GM23338 (cell line): ENCODE data around the gene ZNF83. TPM values are rescaled to one million over a fixed set of nuclear protein-coding genes. Genes with fewer than 3 reads are reported as not detected.

Experiments
- ATAC-seq: fragments of 200-7000 bp; cut with Tn5 transposase; 3 replicates; pipeline ENCODE4 v1.9.1; 2020
- DNase-seq: peaks from one replicate; pipeline ENCODE4 v3.0.0-alpha.2; 2015; ENCODE audit warnings: low spot score
- H2AFZ ChIP-seq: fragments of 200-600 bp; sonication (generic); 2 replicates; pipeline ENCODE4 v1.8.0; 2016; ENCODE audit warnings: antibody characterized with exemption, mild to moderate bottlenecking, moderate library complexity
- H3F3A ChIP-seq: fragments of 200-600 bp; sonication (generic); replicated peaks from 2 replicates; pipeline ENCODE4 v1.8.0; 2017; ENCODE audit warnings: antibody characterized with exemption, mixed run types, low read depth
- H3K27ac ChIP-seq: fragments of 200-600 bp; sonication (generic); 2 replicates; pipeline ENCODE4 v1.6.1; 2016; ENCODE audit warnings: low read depth
- H3K27me3 ChIP-seq: fragments of 200-600 bp; sonication (generic); 2 replicates; pipeline ENCODE4 v1.8.0; 2016; ENCODE audit warnings: mild to moderate bottlenecking, mixed run types, moderate library complexity; ENCODE audit not compliant: insufficient read depth
- H3K36me3 ChIP-seq: fragments of 200-600 bp; sonication (generic); 2 replicates; pipeline ENCODE4 v1.8.0; 2016; ENCODE audit warnings: mild to moderate bottlenecking; ENCODE audit not compliant: insufficient read depth
- H3K4me1 ChIP-seq: fragments of 200-600 bp; sonication (generic); 2 replicates; pipeline ENCODE4 v1.8.0; 2016; ENCODE audit warnings: mild to moderate bottlenecking, moderate library complexity; ENCODE audit not compliant: insufficient read depth
- H3K4me2 ChIP-seq: fragments of 200-600 bp; sonication (generic); 2 replicates; pipeline ENCODE4 v1.7.1; 2017; ENCODE audit warnings: mixed run types
- H3K4me3 ChIP-seq: fragments of 200-600 bp; sonication (generic); 2 replicates; pipeline ENCODE4 v1.6.1; 2016; ENCODE audit warnings: mixed run types
- H3K79me2 ChIP-seq: fragments of 200-600 bp; sonication (generic); replicated peaks from 2 replicates; pipeline ENCODE4 v1.8.0; 2017; ENCODE audit warnings: mild to moderate bottlenecking; ENCODE audit not compliant: insufficient read depth
- H3K9me2 ChIP-seq: fragments of 200-600 bp; sonication (generic); 2 replicates; pipeline ENCODE4 v1.8.0; 2017; ENCODE audit not compliant: insufficient read depth
- H4K20me1 ChIP-seq: fragments of 200-600 bp; sonication (generic); replicated peaks from 2 replicates; pipeline ENCODE4 v1.8.0; 2017; ENCODE audit warnings: mild to moderate bottlenecking; ENCODE audit not compliant: insufficient read depth
- H3K27ac Mint-ChIP-seq: 2 replicates; pipeline ENCODE4 v1.8.0; 2020; ENCODE audit warnings: inconsistent platforms, mild to moderate bottlenecking, moderate library complexity, mixed read lengths
- H3K27me3 Mint-ChIP-seq: 3 replicates; pipeline ENCODE4 v1.8.0; 2022; ENCODE audit warnings: low read depth, mild to moderate bottlenecking, moderate library complexity, mixed read lengths, inconsistent platforms; ENCODE audit not compliant: insufficient read depth, poor library complexity
- H3K36me3 Mint-ChIP-seq: 3 replicates; pipeline ENCODE4 v1.8.0; 2021; ENCODE audit warnings: low read depth, mild to moderate bottlenecking, inconsistent platforms, moderate library complexity, mixed read lengths
- H3K4me1 Mint-ChIP-seq: 3 replicates; pipeline ENCODE4 v1.8.0; 2020; ENCODE audit warnings: mild to moderate bottlenecking, inconsistent platforms, mixed read lengths
- H3K4me3 Mint-ChIP-seq: 3 replicates; pipeline ENCODE4 v1.8.0; 2021; ENCODE audit warnings: moderate library complexity, mild to moderate bottlenecking, inconsistent platforms, mixed read lengths
- H3K9me3 Mint-ChIP-seq: 3 replicates; pipeline ENCODE4 v1.8.0; 2020; ENCODE audit warnings: moderate library complexity, mild to moderate bottlenecking, inconsistent platforms, mixed read lengths
- CREB1 ChIP-seq: fragments of 250-450 bp; sonication (Bioruptor Pico); IDR thresholded peaks from 2 replicates; pipeline ENCODE4 v1.5.0; 2020; ENCODE audit warnings: low read depth, mild to moderate bottlenecking, moderate library complexity
- EZH2phosphoT487 ChIP-seq: fragments of 200-600 bp; sonication (generic); IDR thresholded peaks from one replicate; pipeline ENCODE4 v1.8.1; 2018; ENCODE audit warnings: antibody characterized with exemption; ENCODE audit not compliant: unreplicated experiment
- JUNB ChIP-seq: IDR thresholded peaks from one replicate; pipeline ENCODE4 v1.6.1; 2016; ENCODE audit warnings: antibody characterized with exemption; ENCODE audit not compliant: unreplicated experiment
- NANOG ChIP-seq: IDR thresholded peaks from 2 replicates; pipeline ENCODE4 v1.6.1; 2016; ENCODE audit warnings: antibody characterized with exemption, borderline replicate concordance
- STAT1 ChIP-seq: IDR thresholded peaks from one replicate; pipeline ENCODE4 v1.6.1; 2016; ENCODE audit warnings: antibody characterized with exemption; ENCODE audit not compliant: unreplicated experiment
- ZNF114 ChIP-seq: fragments of 250-450 bp; sonication (Bioruptor Pico); IDR thresholded peaks from 2 replicates; pipeline ENCODE4 v1.5.0; 2020; ENCODE audit warnings: mild to moderate bottlenecking, moderate library complexity
- ZNF331 ChIP-seq: fragments of 250-450 bp; sonication (Bioruptor Pico); IDR thresholded peaks from 2 replicates; pipeline ENCODE4 v1.5.0; 2020; ENCODE audit warnings: low read depth, mild to moderate bottlenecking, moderate library complexity
- polyA plus RNA-seq: library from polyadenylated mRNA; unstranded; fragments of >200 nt; fragmentation: Nextera tagmentation; extraction: Ambion mirVana; gene quantifications from 2 replicates; pipeline ENCODE4 v1.2.1, GENCODE V29; 2016
- total RNA-seq: library from RNA; depleted of rRNA; stranded (reverse); fragments of >200 nt; shearing (Covaris generic); gene quantifications from 2 replicates; pipeline ENCODE4 v1.2.3, GENCODE V29; 2014
- TF ChIP-seq, protein P1 (sequence below), 2 experiments: fragments of 200-600 bp in 1 of 2; sonication (generic) in 1 of 2; conservative IDR thresholded peaks; 2 replicates each; pipeline versions ENCODE4 v1.5.1 to v1.6.1; 2016 to 2017; ENCODE audit warnings: antibody characterized with exemption in 2 of 2, low read depth in 2 of 2, mild to moderate bottlenecking in 2 of 2, moderate library complexity in 1 of 2
- TF ChIP-seq, protein P2 (sequence below): IDR thresholded peaks from 2 replicates; pipeline ENCODE4 v1.6.1; 2016; ENCODE audit warnings: antibody characterized with exemption

The ZNF83 gene
- total and polyA plus RNA-seq, 2 experiments from 2014 or later, result 16.2 to 25.0 TPM

DNA sequence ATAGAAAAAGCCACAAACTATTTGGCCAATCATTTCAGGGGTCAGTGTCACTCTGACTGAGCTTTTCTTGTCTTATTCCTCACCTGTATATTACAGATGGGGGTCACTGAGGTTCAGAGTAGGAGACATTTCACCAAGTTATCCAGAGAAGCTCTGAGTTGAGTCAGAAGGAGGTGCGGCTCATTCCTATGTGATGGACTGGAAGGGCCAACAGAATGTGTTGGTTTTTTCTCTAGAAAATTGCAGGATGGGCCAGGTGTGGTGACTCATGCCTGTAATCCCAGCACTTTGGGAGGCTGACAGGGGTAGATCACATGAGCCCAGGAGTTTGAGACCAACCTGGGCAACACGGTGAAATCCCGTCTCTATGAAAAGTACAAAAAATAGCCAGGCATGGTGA is 24.5 kb upstream of the ZNF83 start (continued):
- TF ChIP-seq, protein P1, sequence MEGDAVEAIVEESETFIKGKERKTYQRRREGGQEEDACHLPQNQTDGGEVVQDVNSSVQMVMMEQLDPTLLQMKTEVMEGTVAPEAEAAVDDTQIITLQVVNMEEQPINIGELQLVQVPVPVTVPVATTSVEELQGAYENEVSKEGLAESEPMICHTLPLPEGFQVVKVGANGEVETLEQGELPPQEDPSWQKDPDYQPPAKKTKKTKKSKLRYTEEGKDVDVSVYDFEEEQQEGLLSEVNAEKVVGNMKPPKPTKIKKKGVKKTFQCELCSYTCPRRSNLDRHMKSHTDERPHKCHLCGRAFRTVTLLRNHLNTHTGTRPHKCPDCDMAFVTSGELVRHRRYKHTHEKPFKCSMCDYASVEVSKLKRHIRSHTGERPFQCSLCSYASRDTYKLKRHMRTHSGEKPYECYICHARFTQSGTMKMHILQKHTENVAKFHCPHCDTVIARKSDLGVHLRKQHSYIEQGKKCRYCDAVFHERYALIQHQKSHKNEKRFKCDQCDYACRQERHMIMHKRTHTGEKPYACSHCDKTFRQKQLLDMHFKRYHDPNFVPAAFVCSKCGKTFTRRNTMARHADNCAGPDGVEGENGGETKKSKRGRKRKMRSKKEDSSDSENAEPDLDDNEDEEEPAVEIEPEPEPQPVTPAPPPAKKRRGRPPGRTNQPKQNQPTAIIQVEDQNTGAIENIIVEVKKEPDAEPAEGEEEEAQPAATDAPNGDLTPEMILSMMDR (conservative IDR thresholded peaks at IDR 0.05; ENCODE audit: low read depth in 2 of 2), result no peak
- TF ChIP-seq JUNB (no peak), NANOG (no peak)

DNA sequence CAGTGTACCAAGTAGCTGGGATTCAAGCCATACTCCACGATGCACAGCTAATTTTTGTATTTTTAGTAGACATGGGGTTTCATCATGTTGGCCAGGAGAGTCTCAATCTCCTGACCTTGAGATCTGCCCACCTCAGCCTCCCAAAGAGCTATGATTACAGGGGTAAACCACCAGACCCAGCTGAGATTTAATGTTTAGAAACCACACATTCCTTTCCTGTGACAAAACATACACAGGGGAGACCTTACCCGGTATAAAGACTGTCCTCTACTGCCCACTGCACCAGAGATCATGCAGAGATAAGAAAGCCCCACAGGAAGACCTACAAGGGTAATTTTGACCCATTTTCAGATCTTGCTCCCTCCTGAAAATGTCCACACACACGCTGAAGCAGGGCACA is 22.8 kb upstream of the ZNF83 start:
- H3K36me3 Mint-ChIP-seq, result peaks cover 8% of the 10 kb centered on the region
- H3K27me3 Mint-ChIP-seq, result peaks cover 2% of the 10 kb centered on the region
- H3K4me3 Mint-ChIP-seq, result no peak overlapping the region
- Histone ChIP-seq H3F3A (no peaks in the 10 kb centered on the region), H3K4me3 (no peak overlapping the region), H4K20me1 (no peaks in the 10 kb centered on the region; the same call in 1 of the 2 replicates), H3K27ac (no peak overlapping the region), H2AFZ (no peak overlapping the region), H3K27me3 (no peaks in the 10 kb centered on the region), H3K4me1 (peaks cover 15% of the 10 kb centered on the region), H3K4me2 (no peak overlapping the region), H3K9me2 (no peaks in the 10 kb centered on the region), H3K79me2 (no peaks in the 10 kb centered on the region), H3K36me3 (no peaks in the 10 kb centered on the region)
- peaks cover 2% of the 10 kb centered on the region; the same call in 1 of the 3 replicates for H3K9me3 Mint-ChIP-seq
- H3K4me1 Mint-ChIP-seq, result peaks cover 19% of the 10 kb centered on the region
- no peak overlapping the region for H3K27ac Mint-ChIP-seq
- ATAC-seq, result no peak
- TF ChIP-seq NANOG (no peak), CREB1 (CRISPR knock-in tag) (no peak), EZH2phosphoT487 (no peak), ZNF331 (CRISPR knock-in tag) (no peak)
- TF ChIP-seq, protein P2, sequence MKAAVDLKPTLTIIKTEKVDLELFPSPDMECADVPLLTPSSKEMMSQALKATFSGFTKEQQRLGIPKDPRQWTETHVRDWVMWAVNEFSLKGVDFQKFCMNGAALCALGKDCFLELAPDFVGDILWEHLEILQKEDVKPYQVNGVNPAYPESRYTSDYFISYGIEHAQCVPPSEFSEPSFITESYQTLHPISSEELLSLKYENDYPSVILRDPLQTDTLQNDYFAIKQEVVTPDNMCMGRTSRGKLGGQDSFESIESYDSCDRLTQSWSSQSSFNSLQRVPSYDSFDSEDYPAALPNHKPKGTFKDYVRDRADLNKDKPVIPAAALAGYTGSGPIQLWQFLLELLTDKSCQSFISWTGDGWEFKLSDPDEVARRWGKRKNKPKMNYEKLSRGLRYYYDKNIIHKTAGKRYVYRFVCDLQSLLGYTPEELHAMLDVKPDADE, result no peak
- TF ChIP-seq, protein P1 (conservative IDR thresholded peaks at IDR 0.05; ENCODE audit: low read depth in 2 of 2), result no peak
- no peak for DNase-seq

DNA sequence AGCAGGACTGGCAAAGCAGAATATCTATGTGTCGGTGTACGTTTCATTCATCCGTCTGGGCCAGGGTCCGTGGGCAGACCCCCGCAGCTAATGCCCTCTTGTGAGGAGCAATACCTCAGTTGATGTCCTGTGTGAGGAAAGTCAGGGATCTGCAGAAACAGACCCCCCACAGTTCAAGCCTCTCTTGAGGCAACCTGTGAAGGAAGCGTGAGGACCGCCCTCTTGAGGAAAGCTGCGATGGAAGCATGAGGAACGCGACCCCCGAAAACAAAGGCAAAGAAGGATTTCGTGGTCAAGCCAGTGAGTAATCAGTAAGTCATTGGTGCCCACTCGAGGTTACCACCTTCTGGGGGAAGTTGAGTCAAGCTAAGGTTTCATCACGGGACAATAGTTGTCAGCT is 20.9 kb upstream of the ZNF83 start:
- H3K27me3 ChIP-seq, result no peaks in the 10 kb centered on the region
- DNase-seq (peak; percentile 49), ATAC-seq (peak; percentile 25; the same call in 2 of the 3 replicates)
- H3K36me3 ChIP-seq, result no peaks in the 10 kb centered on the region
- peaks cover 10% of the 10 kb centered on the region for H3K36me3 Mint-ChIP-seq
- H3K4me1 Mint-ChIP-seq, result peaks cover 4% of the 10 kb centered on the region; the same call in 2 of the 3 replicates
- no peak overlapping the region for H3K27ac ChIP-seq
- H3K9me2 ChIP-seq, result no peaks in the 10 kb centered on the region
- H3K9me3 Mint-ChIP-seq, result peaks cover 2% of the 10 kb centered on the region; the same call in 1 of the 3 replicates
- H3K4me3 Mint-ChIP-seq, result no peak overlapping the region
- no peak overlapping the region for H3K4me3 ChIP-seq
- H3K4me2 ChIP-seq, result no peak overlapping the region
- H3F3A ChIP-seq, result no peaks in the 10 kb centered on the region
- H4K20me1 ChIP-seq, result no peaks in the 10 kb centered on the region; the same call in 1 of the 2 replicates
- TF ChIP-seq ZNF331 (CRISPR knock-in tag) (no peak), JUNB (no peak), ZNF114 (CRISPR knock-in tag) (no peak), NANOG (no peak), STAT1 (no peak)
- TF ChIP-seq, protein P2, result no peak
- TF ChIP-seq, protein P1 (conservative IDR thresholded peaks at IDR 0.05; ENCODE audit: low read depth in 2 of 2), result peak in 1 of 2 experiments; percentile 37; a peak in 2 of 4 replicates
- no peaks in the 10 kb centered on the region for H3K79me2 ChIP-seq
- peaks cover 7% of the 10 kb centered on the region; the same call in 1 of the 2 replicates for H3K4me1 ChIP-seq
- H3K27ac Mint-ChIP-seq, result no peak overlapping the region
- no peaks in the 10 kb centered on the region for H3K27me3 Mint-ChIP-seq
- H2AFZ ChIP-seq, result no peak overlapping the region
